DMS53 treated with DMSO at 0.1 percent for 48 hours (cell line): ENCODE data around the gene SEC11C.

Experiments
- DNase-seq: peaks from one replicate; lab custom pipeline; 2025; ENCODE audit not compliant: unreplicated experiment; lab: John Stamatoyannopoulos, UW

Gene SEC11C

GRCh38 chr18:59143441-59143840, 3.8 kb downstream of the SEC11C start:
- no peak for DNase-seq

DNA sequence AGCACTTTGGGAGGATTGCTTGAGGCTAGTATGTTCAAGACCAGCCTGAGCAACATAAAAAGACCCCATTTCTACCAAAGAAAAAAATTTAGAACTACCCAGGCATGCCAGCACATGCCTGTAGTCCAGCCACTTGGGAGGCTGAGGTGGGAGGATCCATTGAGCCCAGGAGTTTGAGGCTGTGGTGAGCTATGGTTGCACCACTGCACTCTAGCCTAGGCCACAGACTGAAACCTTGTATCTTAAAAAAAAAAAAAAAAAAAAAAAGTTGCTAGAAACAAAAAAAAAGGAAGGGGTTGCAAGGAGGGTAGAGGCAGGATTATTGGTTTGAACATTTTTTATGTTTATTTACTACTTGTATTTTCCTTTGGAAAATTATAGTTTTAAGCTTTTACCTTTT, 4.8 kb downstream of the SEC11C start:
- DNase-seq = no peak

DNA sequence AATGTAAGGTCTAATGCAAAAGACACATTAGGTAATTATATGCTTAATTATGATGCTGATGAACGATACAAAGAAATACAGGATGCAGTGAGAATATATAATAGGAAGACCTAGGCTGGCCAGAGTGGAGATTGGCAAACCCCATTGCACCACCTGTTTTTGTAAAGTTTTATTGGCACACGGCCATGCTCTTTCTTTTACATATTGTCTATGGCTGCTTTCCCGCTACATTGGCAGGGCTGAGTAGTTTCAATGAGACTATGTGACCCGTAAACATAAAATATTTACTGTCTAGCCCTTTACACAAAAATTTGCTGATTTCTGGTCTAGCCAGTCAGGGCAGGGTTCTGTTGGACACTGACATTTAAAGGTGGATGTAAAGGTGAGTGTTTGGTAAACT, 5.4 kb downstream of the SEC11C start:
- DNase-seq = no peak

GRCh38 chr18:59148192-59148591, 8.5 kb downstream of the SEC11C start:
- DNase-seq = peak; percentile 98

- no peak for DNase-seq
These were observed 9.3 kb downstream of the SEC11C start for GRCh38 chr18:59149007-59149406.

DNA sequence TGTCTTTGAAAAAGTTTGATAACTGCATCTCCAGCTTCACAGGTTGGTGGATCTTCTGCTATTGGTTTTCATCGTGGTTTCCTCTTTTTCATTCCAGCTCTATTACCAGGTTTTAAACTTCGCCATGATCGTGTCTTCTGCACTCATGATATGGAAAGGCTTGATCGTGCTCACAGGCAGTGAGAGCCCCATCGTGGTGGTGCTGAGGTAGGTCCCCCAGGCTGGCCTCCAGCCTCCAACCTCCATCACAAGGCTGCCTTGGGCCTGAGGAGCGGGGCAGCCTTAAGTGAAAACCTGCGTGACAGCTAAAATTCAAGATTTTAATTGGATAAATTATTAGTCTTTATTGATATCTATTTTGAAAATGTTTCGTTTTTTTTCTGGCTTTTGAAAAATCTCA, 9.7 kb downstream of the SEC11C start:
- DNase-seq = no peak

GRCh38 chr18:59150236-59150635, 10.6 kb downstream of the SEC11C start:
- DNase-seq = no peak

DNA sequence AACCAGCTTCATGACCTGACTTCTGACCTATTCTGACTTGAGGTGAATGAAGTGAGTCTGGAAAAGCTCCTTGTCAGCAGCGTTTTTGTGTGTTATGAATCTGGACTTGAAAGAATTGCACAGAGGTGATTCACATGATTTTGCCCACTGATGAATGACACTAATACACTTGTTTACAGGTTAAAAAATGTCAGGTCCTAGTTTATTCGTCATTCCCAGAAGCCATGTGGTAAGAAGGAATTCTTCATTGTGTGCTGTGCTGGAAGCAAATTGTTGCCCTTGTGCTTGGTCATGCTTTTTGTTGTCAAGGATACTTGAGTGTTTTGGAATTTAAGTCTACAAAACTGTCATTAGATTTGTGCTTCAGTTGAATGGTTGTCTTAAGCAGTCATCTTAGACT, 15.5 kb downstream of the SEC11C start:
- no peak for DNase-seq

DNA sequence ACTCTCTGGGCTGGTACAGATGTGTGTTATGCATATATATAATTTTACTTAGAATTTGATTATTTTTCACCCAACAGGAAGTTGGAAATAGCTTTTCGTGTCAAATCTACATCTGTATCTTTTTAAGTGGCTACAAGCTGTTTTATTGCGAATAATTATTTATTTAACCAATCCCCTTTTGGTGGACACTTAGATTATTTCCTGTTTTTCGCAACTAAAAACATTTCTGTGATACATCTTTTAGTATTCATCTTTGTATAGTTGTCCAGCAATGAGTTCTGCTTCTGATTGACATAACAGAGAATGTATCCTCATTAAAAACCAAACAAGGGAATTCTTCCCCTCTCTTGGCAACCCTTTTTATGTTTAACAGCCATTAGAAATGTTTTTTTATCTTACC, 16.6 kb downstream of the SEC11C start:
- DNase-seq = no peak

DNA sequence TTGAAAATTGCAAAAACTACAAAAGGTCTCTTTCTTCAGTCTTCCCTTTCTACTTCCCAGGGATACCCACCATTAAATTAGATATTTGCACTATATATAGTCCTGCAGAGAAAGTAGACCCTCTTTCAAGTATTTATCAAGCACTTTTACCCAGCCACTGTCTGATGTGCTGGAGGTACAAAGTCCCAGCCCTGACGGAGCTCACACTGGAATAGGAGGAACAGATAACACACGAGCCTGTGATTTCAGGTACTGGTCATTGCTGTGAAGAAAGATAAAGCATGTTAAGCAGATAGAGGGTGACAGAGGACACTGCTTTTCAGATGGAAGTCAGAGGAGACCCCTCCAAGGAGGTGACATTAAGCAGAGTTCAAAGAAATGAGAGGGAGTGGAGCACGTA, 19.6 kb downstream of the SEC11C start:
- DNase-seq = no peak

GRCh38 chr18:59159986-59160385, 20.3 kb downstream of the SEC11C start:
- DNase-seq = peak; percentile 74

- DNase-seq = peak; percentile 48
These were observed 33.1 kb downstream of the SEC11C start for GRCh38 chr18:59172664-59173249.

DNA sequence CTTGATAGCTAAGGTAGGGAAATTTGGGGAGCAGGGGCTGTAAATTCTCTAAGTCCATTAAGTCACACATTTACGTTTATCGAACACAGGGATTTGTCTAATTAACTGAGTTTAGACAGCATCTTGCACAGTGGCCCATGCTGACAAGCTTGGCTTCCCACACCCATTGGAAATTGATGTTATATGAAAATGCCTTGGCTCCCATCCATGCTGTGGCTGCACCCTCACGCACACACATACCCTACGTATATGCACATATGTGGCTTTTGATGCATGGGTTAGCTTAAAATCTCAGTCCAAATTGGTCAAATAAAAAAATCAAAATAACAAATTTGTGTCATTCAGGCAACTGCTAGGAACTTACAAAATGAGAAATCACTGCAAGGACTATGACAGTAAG, 37.8 kb downstream of the SEC11C start:
- DNase-seq = no peak

DNA sequence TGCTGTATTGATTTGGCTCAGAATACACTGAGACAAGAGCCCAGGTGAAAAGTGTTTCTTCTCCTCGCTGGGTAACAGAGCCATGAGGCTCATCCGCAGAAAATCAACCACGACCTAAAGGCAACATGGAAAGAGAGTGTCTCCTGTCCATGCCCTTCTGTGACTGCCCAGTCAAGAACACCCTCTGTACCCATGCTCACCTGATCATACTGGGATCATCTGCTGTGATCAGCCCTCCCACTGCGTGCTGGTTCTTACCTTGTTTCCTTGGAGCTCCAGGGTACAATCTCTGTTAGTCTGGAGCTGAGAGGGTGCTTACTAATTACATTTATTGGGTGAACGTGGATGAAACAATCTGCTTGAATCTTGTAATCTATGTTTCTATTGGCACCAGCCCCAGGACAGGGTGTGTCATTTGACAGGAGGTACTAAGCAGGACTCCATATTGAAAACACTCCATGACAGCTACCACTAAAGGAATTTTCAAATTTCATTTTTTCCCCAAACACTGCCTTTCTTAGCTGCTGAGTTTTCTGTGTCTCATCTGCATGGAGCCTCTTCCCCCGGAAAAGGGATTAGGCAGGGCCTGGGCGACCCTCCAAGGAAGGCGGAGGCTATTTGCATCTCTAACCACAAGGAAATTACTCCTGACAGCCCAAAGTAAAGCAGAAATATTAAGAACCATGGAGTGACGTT, 40.6 kb downstream of the SEC11C start:
- DNase-seq = no peak

DNA sequence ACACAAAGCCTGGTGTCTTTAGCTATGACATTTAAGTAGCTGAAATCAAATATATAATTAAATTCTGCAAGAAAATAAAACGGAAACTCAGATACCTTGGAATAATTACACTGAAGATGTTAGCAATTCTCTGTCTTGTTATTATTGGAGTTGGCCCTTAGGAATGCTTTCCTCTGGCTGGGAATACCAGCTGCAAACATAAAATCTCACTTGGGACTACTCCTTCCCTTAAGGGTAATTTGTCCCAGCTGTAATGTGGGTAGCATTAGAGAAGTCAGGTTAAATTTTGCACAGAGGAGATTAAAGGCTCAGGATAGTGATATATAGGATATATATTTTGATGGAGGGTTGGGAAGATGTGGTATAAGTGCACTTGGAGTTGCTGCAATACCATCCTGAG, 43.0 kb downstream of the SEC11C start:
- DNase-seq = no peak

DNA sequence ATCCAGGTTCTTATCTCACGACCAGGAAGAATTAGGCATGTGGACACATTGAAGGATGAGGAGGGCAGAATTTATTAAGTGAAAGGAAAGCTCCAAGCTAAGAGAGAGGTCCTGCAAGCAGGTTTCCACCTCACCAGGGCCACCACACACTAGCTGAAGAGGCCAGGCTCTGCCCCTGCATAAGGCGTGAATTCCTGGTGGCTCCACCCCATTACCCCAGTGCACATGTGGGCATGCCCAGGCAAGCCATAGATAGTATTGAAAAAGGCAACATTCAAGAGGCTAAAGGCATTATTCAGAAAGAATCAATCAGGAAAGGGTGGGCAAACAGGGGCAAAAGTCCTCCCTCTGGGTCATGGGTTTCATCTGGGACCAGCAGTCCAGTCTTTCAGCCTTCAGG, 49.3 kb downstream of the SEC11C start:
- no peak for DNase-seq

- no peak for DNase-seq
These were observed 50.1 kb downstream of the SEC11C start for GRCh38 chr18:59189746-59190145.

- no peak for DNase-seq
These were observed 56.6 kb downstream of the SEC11C start for GRCh38 chr18:59196161-59196725.

DNA sequence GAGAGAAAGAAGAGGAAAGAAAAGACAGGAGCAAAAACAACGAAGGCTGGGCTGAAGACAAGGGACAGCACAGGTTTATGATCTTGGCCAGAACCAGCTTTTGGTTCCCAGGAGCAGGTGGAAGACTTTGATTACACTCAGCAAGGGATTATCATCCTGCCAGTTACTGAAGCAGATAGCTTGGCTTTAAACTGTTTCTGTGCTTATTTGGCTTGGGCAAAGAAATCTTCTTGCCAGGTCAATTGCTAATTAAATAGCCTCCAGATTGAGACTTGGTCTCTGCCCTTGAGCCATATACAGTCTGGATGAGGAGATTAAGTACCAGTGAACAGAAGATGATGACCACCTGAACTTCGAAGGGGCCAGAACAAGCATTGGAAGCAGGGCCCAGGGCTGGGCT, 58.0 kb downstream of the SEC11C start:
- DNase-seq = no peak

- no peak for DNase-seq
These were observed 58.5 kb downstream of the SEC11C start for GRCh38 chr18:59198215-59198614.

DNA sequence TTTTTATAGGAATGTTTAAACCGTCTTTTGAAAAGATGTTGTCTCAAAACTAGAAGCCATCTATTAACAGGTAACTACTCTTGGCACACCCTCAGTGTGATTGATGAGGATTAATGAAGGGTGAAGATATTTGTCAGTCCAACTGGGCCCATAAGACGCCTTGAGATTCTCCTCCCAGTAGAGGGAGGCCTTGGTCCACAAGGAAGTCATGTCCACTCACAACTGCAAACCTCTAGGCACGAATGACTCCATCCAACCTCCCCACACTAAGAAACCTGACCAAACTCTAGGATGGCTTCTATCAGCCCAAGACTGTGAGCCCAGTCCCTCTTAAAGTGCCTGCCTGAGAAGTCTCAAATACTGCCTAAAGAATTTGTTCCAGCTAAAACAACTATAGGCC, 61.1 kb downstream of the SEC11C start:
- peak; percentile 20 for DNase-seq

GRCh38 chr18:59202258-59202820, 62.7 kb downstream of the SEC11C start:
- no peak for DNase-seq
